IMR-90 (cell line): Measurements from ENCODE around the gene XRN2. TPM values are rescaled to one million over a fixed set of nuclear protein-coding genes. Genes with fewer than 3 reads are reported as not detected.
"Not testable (repeated sequence)": the region's sequence is repeated elsewhere in the genome, so short reads cannot be mapped to it uniquely, and the experiment has no call there.

ENCODE experiments used
- ATAC-seq: fragments of 200-7000 bp; cut with Tn5 transposase; 2 replicates; pipeline ENCODE4 v1.9.1; 2020; ENCODE audit warnings: low read depth, mild to moderate bottlenecking, moderate library complexity
- BruUV-seq: library from RNA; stranded (reverse); fragments of 400-500 nt; replicated peaks from 2 replicates; lab custom pipeline; 2021; lab: Mats Ljungman, UMichigan
- CTCF ChIA-PET: fragments of 300-600 bp; formaldehyde crosslinking; extraction: SDS; loops from one replicate; lab custom pipeline; 2021; ENCODE audit warnings: antibody characterized with exemption; lab: Yijun Ruan, JAX
- POLR2A ChIA-PET: fragments of 300-600 bp; sonication (Branson Sonifier 250); formaldehyde crosslinking; loops from one replicate; lab custom pipeline; 2022; ENCODE audit warnings: antibody characterized with exemption; ENCODE audit not compliant: unreplicated experiment; lab: Charles Lee
- DNase-seq: peaks from one replicate; pipeline ENCODE4 v3.0.0; 2013
- H2AFZ ChIP-seq: replicated peaks from 2 replicates; pipeline ENCODE3; 2013; ENCODE audit warnings: low read length, mild to moderate bottlenecking; ENCODE audit not compliant: poor library complexity
- H2AK5ac ChIP-seq: 2 replicates; pipeline ENCODE4 v1.6.1; 2013; ENCODE audit warnings: low read depth, low read length, inconsistent platforms
- H2AK9ac ChIP-seq: replicated peaks from 2 replicates; pipeline ENCODE3; 2013; ENCODE audit warnings: mild to moderate bottlenecking, low read depth, low read length, moderate library complexity; ENCODE audit not compliant: poor library complexity
- H2BK120ac ChIP-seq: 2 replicates; pipeline ENCODE4 v1.6.1; 2013; ENCODE audit warnings: low read depth, low read length, inconsistent platforms
- H2BK15ac ChIP-seq: 3 replicates; pipeline ENCODE4 v1.6.1; 2013; ENCODE audit warnings: low read depth, low read length, inconsistent platforms
- H2BK20ac ChIP-seq: 2 replicates; pipeline ENCODE4 v1.6.1; 2013; ENCODE audit warnings: low read depth, mild to moderate bottlenecking, inconsistent platforms, low read length, moderate library complexity
- H2BK5ac ChIP-seq: 2 replicates; pipeline ENCODE4 v1.6.1; 2013; ENCODE audit warnings: mild to moderate bottlenecking, low read depth, low read length, inconsistent platforms; ENCODE audit not compliant: poor library complexity, severe bottlenecking
- H3K14ac ChIP-seq: replicated peaks from 2 replicates; pipeline ENCODE4 v1.6.1; 2013; ENCODE audit warnings: low read depth, low read length, inconsistent platforms
- H3K18ac ChIP-seq: 2 replicates; pipeline ENCODE4 v1.6.1; 2013; ENCODE audit warnings: low read depth, low read length, control low read depth
- H3K23ac ChIP-seq: 2 replicates; pipeline ENCODE4 v1.6.1; 2013; ENCODE audit warnings: low read depth, low read length, inconsistent platforms
- H3K27ac ChIP-seq: 2 replicates; pipeline ENCODE4 v1.5.1; 2013; ENCODE audit warnings: mild to moderate bottlenecking, control low read depth, low read length; ENCODE audit not compliant: insufficient read depth
- H3K27me3 ChIP-seq: 2 replicates; pipeline ENCODE4 v1.6.1; 2013; ENCODE audit warnings: low read length; ENCODE audit not compliant: control insufficient read depth, insufficient read depth
- H3K36me3 ChIP-seq: 2 replicates; pipeline ENCODE4 v1.6.1; 2013; ENCODE audit warnings: low read length, mixed read lengths; ENCODE audit not compliant: control insufficient read depth, insufficient read depth
- H3K4ac ChIP-seq: 2 replicates; pipeline ENCODE4 v1.6.1; 2013; ENCODE audit warnings: low read depth, low read length, inconsistent platforms
- H3K4me1 ChIP-seq: 2 replicates; pipeline ENCODE4 v1.6.1; 2013; ENCODE audit warnings: low read length, mixed read lengths; ENCODE audit not compliant: control insufficient read depth, insufficient read depth
- H3K4me2 ChIP-seq: 2 replicates; pipeline ENCODE4 v1.6.1; 2013; ENCODE audit warnings: low read depth, mild to moderate bottlenecking, control low read depth, low read length, moderate library complexity
- H3K4me3 ChIP-seq: 2 replicates; pipeline ENCODE4 v1.5.1; 2013; ENCODE audit warnings: low read depth, mild to moderate bottlenecking, control low read depth, low read length, moderate library complexity; ENCODE audit not compliant: insufficient read depth
- H3K56ac ChIP-seq: 2 replicates; pipeline ENCODE4 v1.6.1; 2013; ENCODE audit warnings: low read length, inconsistent platforms; ENCODE audit not compliant: insufficient read depth; ENCODE audit errors: extremely low read depth
- H3K79me1 ChIP-seq, 2 experiments: 2 replicates each; pipeline ENCODE4 v1.6.1; 2013; ENCODE audit warnings: low read length in 2 of 2, inconsistent platforms in 1 of 2, low read depth in 1 of 2
- H3K9ac ChIP-seq: 2 replicates; pipeline ENCODE4 v1.6.1; 2013; ENCODE audit warnings: low read depth, low read length, control low read depth
- H3K9me1 ChIP-seq: 2 replicates; pipeline ENCODE4 v1.6.1; 2013; ENCODE audit warnings: low read length, inconsistent platforms; ENCODE audit not compliant: insufficient read depth
- H3K9me3 ChIP-seq: 2 replicates; pipeline ENCODE4 v1.6.1; 2013; ENCODE audit warnings: low read length; ENCODE audit not compliant: control insufficient read depth, insufficient read depth
- H4K20me1 ChIP-seq: 2 replicates; pipeline ENCODE4 v1.6.1; 2013; ENCODE audit warnings: low read length, inconsistent platforms; ENCODE audit not compliant: insufficient read depth
- H4K5ac ChIP-seq: 2 replicates; pipeline ENCODE4 v1.6.1; 2013; ENCODE audit warnings: mild to moderate bottlenecking, low read depth, low read length, control low read depth
- H4K8ac ChIP-seq, 2 experiments: 2 replicates each; pipeline ENCODE4 v1.6.1; 2013; ENCODE audit warnings: low read depth in 2 of 2, low read length in 2 of 2, control low read depth in 1 of 2, inconsistent platforms in 1 of 2
- H4K91ac ChIP-seq: 2 replicates; pipeline ENCODE4 v1.6.1; 2013; ENCODE audit warnings: low read depth, low read length, inconsistent platforms; ENCODE audit not compliant: insufficient read depth
- WGBS, 2 experiments: methylation state at CpG; one replicate each; pipeline versions ENCODE4 v1.1.5 to v1.1.7; 2013; ENCODE audit warnings: missing lambda C conversion rate in 2 of 2; ENCODE audit not compliant: insufficient read length in 1 of 2; ENCODE audit errors: extremely low coverage in 2 of 2; 5-methylcytosine and 5-hydroxymethylcytosine counted together
- dilution Hi-C: fragments of 300-500 bp; cut with HindIII; formaldehyde crosslinking; loops from one replicate; pipeline ENCODE4 v1.14.3; 2018; ENCODE audit warnings: low sequenced_read_pairs; ENCODE audit not compliant: unreplicated experiment
- in situ Hi-C: fragments of 300-500 bp; cut with MboI; formaldehyde crosslinking; loops from 3 replicates; pipeline ENCODE4 v1.14.3; 2019; ENCODE audit warnings: low sequenced_read_pairs, inconsistent platforms, mixed read lengths
- intact Hi-C: fragments of 100-400 bp; cut with micrococcal nuclease; formaldehyde crosslinking; loops from 2 replicates; pipeline ENCODE4 v1.10.0; 2022
- polyA plus RNA-seq, 3 experiments: library from polyadenylated mRNA; depleted of rRNA; stranded (reverse); fragments of >200 nt; gene quantifications; 2 replicates each; pipeline ENCODE4 v1.2.3, GENCODE V29; 2012; ENCODE audit warnings: low replicate concordance in 1 of 3
- total RNA-seq: library from RNA; depleted of rRNA; stranded (reverse); fragments of >200 nt; gene quantifications from 2 replicates; pipeline ENCODE4 v1.2.3, GENCODE V29; 2012

Gene XRN2
- total and polyA plus RNA-seq, 2 of the 4 experiments (the other 2 are of a cell fraction), result 58.1 to 70.8 TPM

DNA sequence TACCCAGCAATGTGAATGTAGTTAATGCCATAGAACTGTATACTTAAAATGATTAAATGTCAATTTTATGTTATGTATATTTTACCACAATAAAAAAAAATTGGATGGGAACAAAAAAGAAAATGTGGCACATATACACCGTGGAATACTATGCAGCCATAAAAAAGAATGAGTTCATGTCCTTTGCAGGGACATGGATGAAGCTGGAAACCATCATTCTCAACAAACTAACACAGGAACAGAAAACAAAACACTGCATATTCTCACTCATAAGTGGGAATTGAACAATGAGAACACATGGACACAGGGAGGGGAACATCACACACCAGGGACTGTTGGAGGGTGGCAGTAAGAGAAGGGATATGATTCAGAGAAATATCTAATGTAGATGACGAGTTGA is 116.0 kb downstream of the XRN2 start:
- CTCF ChIA-PET, in situ Hi-C loops, H3K27me3 ChIP-seq, H4K5ac ChIP-seq, H3K79me1 ChIP-seq, H3K4me1 ChIP-seq, H2AK9ac ChIP-seq, H4K20me1 ChIP-seq, H3K36me3 ChIP-seq, H3K23ac ChIP-seq, dilution Hi-C loops, intact Hi-C loops, H3K18ac ChIP-seq, H2BK120ac ChIP-seq, H2BK20ac ChIP-seq, H3K56ac ChIP-seq, H2BK5ac ChIP-seq, DNase-seq, H3K14ac ChIP-seq, H4K91ac ChIP-seq, H4K8ac ChIP-seq, BruUV-seq, H2BK15ac ChIP-seq, H3K27ac ChIP-seq, H3K4ac ChIP-seq, POLR2A ChIA-PET, H3K9me1 ChIP-seq, H3K4me2 ChIP-seq, H3K9ac ChIP-seq, ATAC-seq, H3K9me3 ChIP-seq, H2AFZ ChIP-seq, H3K4me3 ChIP-seq, H2AK5ac ChIP-seq: not testable (repeated sequence)
- WGBS, 2 experiments, result no CpG with 5 or more reads among the region's 2 CpGs
